ENCODE results near the gene B3GAT1.

GRCh38 chr11:134438542-134439537, 26.8 kb upstream of the B3GAT1 start:
- TF ChIP-seq, protein P1, sequence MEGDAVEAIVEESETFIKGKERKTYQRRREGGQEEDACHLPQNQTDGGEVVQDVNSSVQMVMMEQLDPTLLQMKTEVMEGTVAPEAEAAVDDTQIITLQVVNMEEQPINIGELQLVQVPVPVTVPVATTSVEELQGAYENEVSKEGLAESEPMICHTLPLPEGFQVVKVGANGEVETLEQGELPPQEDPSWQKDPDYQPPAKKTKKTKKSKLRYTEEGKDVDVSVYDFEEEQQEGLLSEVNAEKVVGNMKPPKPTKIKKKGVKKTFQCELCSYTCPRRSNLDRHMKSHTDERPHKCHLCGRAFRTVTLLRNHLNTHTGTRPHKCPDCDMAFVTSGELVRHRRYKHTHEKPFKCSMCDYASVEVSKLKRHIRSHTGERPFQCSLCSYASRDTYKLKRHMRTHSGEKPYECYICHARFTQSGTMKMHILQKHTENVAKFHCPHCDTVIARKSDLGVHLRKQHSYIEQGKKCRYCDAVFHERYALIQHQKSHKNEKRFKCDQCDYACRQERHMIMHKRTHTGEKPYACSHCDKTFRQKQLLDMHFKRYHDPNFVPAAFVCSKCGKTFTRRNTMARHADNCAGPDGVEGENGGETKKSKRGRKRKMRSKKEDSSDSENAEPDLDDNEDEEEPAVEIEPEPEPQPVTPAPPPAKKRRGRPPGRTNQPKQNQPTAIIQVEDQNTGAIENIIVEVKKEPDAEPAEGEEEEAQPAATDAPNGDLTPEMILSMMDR (conservative IDR thresholded peaks at IDR 0.05 in 1 of 2, IDR thresholded peaks at IDR 0.05 in 1 of 2; ENCODE audit: extremely low read depth in 1 of 2, insufficient read depth in 1 of 2, low read depth in 1 of 2, low read length in 2 of 2): no peak
- TF ChIP-seq EZH2 (IDR thresholded peaks at IDR 0.05; ENCODE audit: borderline replicate concordance, low read length): no peak

All from mammary epithelial cell (primary cell).